Right atrium auricular region (tissue), 2 donors: Measurements from ENCODE around the gene YEATS4. TPM values are rescaled to one million over a fixed set of nuclear protein-coding genes. Genes with fewer than 3 reads are reported as not detected.
A peak's percentile ranks its signal among the peaks of the same experiment; 100 is the strongest.

Source experiments
- DNase-seq: peaks from one replicate; pipeline ENCODE4 v3.0.0-alpha.2; 2019; ENCODE audit warnings: low spot score
- H3K27ac ChIP-seq, 2 donors: fragments of 200-600 bp; sonication (generic); 1 replicate in 1 of 2; 2 replicates in 1 of 2; pipeline ENCODE4 v1.5.1; 2016 to 2019
- H3K27me3 ChIP-seq, 2 donors: fragments of 200-600 bp; sonication (generic); one replicate each; pipeline versions ENCODE4 v1.5.1 to v1.6.0; 2017 to 2019
- H3K36me3 ChIP-seq: fragments of 200-600 bp; sonication (generic); one replicate; pipeline ENCODE4 v1.5.1; 2016
- H3K4me1 ChIP-seq, 2 donors: fragments of 200-600 bp; sonication (generic); one replicate each; pipeline versions ENCODE4 v1.5.1 to v1.6.0; 2017 to 2019
- H3K4me3 ChIP-seq, 2 donors: fragments of 200-600 bp; sonication (generic); 1 replicate in 1 of 2; 2 replicates in 1 of 2; pipeline ENCODE4 v1.5.1; 2017 to 2019; ENCODE audit warnings: mild to moderate bottlenecking in 1 of 2, moderate library complexity in 1 of 2
- H3K9me3 ChIP-seq, 2 donors: fragments of 200-600 bp; sonication (generic); one replicate each; pipeline ENCODE4 v1.5.1; 2019
- total RNA-seq, 2 donors: library from RNA; depleted of rRNA; stranded (reverse); fragments of >200 nt; gene quantifications; one replicate each; pipeline ENCODE4 v1.1.0, GENCODE V29; 2016
- TF ChIP-seq, protein P1 (sequence below), 2 donors: fragments of 200-600 bp; sonication (generic); IDR thresholded peaks; one replicate each; pipeline ENCODE4 v1.5.1; 2019; ENCODE audit warnings: antibody characterized with exemption in 2 of 2

The YEATS4 gene
- total RNA-seq, 2 donors from 2014 or later: 8.5 to 12.9 TPM

DNA sequence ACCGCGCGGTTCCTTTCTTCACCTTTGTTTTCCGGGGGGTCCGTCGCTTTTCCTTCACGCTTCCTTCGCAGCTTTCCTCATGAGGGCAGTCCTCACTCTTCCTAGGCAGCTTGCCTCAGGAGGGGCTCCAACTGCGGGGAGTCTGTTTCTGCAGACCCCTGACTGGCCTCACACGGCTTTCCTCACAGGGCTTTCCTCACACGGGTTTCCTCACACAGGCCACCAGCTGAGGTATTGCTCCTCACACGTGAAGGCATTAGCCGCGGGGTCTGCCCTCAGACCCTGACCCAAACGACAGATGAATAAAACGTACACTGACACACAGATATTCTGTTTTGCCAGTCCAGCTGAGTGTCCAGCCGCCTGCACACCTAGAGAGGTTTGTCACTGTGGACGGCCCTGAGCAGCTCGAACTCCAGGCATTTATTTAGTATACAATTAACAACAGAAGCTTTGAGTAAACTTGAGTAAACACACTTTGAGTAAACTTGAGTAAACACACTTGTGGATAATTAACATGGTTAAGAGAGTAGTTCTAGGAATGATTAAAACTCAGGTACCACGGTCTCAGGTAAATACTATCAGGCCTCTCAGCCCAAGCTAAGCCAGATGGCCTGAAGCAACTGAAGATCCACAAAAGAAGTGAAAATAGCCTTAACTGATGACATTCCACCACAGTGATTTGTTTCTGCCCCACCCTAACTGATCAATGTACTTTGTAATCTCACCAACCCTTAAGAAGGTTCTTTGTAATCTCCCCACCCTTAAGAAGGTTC is 27.4 kb upstream of the YEATS4 start:
- Histone ChIP-seq H3K4me1 (peaks cover 0 to 15% of the 10 kb centered on the region in 2 donors), H3K27me3 (no peaks in the 10 kb centered on the region), H3K9me3 (no peaks in the 10 kb centered on the region), H3K4me3 (peak overlapping the region in 1 of 2 donors; percentile 43), H3K36me3 (no peaks in the 10 kb centered on the region), H3K27ac (no peak overlapping the region)
- TF ChIP-seq, protein P1, sequence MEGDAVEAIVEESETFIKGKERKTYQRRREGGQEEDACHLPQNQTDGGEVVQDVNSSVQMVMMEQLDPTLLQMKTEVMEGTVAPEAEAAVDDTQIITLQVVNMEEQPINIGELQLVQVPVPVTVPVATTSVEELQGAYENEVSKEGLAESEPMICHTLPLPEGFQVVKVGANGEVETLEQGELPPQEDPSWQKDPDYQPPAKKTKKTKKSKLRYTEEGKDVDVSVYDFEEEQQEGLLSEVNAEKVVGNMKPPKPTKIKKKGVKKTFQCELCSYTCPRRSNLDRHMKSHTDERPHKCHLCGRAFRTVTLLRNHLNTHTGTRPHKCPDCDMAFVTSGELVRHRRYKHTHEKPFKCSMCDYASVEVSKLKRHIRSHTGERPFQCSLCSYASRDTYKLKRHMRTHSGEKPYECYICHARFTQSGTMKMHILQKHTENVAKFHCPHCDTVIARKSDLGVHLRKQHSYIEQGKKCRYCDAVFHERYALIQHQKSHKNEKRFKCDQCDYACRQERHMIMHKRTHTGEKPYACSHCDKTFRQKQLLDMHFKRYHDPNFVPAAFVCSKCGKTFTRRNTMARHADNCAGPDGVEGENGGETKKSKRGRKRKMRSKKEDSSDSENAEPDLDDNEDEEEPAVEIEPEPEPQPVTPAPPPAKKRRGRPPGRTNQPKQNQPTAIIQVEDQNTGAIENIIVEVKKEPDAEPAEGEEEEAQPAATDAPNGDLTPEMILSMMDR (IDR thresholded peaks at IDR 0.05): no peak
- no peak for DNase-seq

DNA sequence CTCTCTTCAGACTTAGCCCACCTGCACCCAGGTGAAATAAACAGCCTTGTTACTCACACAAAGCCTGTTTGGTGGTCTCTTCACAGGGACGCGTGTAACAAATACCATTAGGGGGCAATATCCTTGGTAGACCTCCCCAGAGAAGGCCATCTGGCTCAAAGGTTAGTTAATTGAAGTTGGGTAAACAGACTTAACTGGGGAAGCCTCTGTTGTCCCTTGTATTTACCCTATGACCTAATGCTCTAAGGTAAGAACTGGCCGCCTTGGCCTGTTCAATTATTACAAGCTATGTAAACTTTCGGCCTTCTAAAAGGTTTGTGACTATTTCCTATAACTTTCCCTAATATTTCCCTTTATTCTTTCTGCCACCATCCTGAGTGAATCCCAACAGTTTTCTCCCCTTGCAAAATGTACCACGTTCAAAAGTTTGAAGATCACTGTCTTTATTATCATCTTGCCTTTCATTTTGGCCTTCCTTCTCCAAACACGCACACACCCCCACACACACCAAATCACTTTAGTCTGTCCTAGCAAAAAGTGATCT is 26.7 kb upstream of the YEATS4 start:
- Histone ChIP-seq H3K27ac (no peak overlapping the region), H3K36me3 (no peaks in the 10 kb centered on the region), H3K9me3 (no peaks in the 10 kb centered on the region), H3K4me3 (no peak overlapping the region), H3K4me1 (peaks cover 0 to 15% of the 10 kb centered on the region in 2 donors), H3K27me3 (no peaks in the 10 kb centered on the region)
- no peak for DNase-seq
- TF ChIP-seq, protein P1 (IDR thresholded peaks at IDR 0.05): no peak

DNA sequence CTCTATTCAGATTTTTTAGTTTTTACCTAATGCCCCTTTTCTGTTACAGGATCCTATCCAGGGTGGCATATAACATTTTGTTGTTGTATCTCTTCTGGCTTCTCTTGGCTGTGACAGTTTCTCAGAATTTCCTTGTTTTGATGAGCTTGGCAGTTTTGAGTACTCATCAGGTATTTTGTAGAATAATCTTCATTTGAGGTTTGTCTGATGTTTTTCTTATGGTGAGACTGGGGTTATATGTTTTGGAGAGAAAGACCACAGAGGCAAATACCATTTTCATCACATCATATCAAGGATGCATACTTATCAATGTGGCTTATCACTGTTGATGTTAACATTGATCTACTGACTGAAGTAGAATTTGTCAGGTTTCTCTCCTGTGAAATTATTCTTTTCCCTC is 25.4 kb upstream of the YEATS4 start:
- H3K27me3 ChIP-seq: no peaks in the 10 kb centered on the region
- no peak overlapping the region for H3K4me3 ChIP-seq
- peaks cover 0 to 15% of the 10 kb centered on the region in 2 donors for H3K4me1 ChIP-seq
- TF ChIP-seq, protein P1 (IDR thresholded peaks at IDR 0.05): no peak
- no peaks in the 10 kb centered on the region for H3K9me3 ChIP-seq
- H3K27ac ChIP-seq: no peak overlapping the region
- DNase-seq: no peak
- no peaks in the 10 kb centered on the region for H3K36me3 ChIP-seq

DNA sequence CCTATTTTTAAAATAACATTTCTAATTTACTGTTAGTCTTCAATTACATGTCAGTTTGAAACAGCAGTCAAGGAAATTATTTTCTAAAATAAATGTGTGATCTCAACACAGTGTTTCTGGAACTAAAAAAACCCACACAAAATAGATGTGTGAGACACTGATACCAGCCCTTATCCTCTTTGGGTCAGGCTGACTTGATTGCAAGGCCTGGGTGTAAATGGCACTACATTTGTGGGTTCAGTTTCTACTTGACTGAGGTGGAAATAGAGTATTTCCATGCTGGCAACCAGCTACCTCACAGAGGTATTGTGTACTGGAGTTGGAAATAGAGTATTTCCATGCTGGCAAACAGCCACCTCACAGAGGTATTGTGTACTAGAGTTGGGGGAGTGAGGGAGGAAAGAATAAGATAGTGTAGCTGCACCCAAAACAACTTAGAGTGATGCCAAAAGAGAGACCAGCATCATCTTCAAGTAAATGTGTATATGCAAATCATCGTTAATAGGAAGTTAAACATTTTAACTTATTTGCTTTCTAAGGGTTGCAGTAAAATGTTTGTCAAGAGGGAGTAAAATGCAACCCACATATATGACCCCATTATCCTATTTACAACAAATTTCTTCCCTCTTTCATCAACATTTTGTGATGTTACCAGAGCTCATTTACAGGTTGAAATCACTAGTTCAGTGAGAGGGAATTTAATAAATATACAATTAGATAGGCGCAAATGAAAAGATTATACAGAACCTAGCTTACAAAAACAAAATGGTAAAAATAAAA is 22.0 kb upstream of the YEATS4 start:
- H3K9me3 ChIP-seq: no peaks in the 10 kb centered on the region
- TF ChIP-seq, protein P1 (IDR thresholded peaks at IDR 0.05): no peak
- H3K4me3 ChIP-seq: no peak overlapping the region
- no peak for DNase-seq
- H3K27me3 ChIP-seq: no peaks in the 10 kb centered on the region
- no peaks in the 10 kb centered on the region for H3K4me1 ChIP-seq
- no peaks in the 10 kb centered on the region for H3K36me3 ChIP-seq
- no peak overlapping the region for H3K27ac ChIP-seq

GRCh38 chr12:69338120-69338859 is 21.3 kb upstream of the YEATS4 start:
- Histone ChIP-seq H3K27ac (no peak overlapping the region), H3K4me3 (no peak overlapping the region), H3K4me1 (no peaks in the 10 kb centered on the region), H3K36me3 (no peaks in the 10 kb centered on the region), H3K27me3 (no peaks in the 10 kb centered on the region), H3K9me3 (no peaks in the 10 kb centered on the region)
- TF ChIP-seq, protein P1 (IDR thresholded peaks at IDR 0.05): no peak
- no peak for DNase-seq
